Activated naive CD4-positive, alpha-beta T cell treated with anti-CD3 and anti-CD28 coated beads, Interleukin-2, amount 10 ng/mL, durations not matched to agents 7 days and 5 days (primary cell): Measurements from ENCODE around the gene CDYL2.
"Not testable (repeated sequence)": the region's sequence is repeated elsewhere in the genome, so short reads cannot be mapped to it uniquely, and the experiment has no call there.

ENCODE experiments used
- CTCF ChIA-PET: fragments of 350-600 bp; sonication (Branson Sonifier 250); formaldehyde crosslinking; loops from one replicate; lab custom pipeline; 2021; ENCODE audit warnings: antibody characterized with exemption; lab: Charles Lee
- DNase-seq: peaks from one replicate; pipeline ENCODE4 v3.0.0-alpha.2; 2020
- H3K27ac Mint-ChIP-seq: one replicate; pipeline ENCODE4 v1.8.0; 2021; ENCODE audit warnings: mild to moderate bottlenecking, moderate library complexity, mixed read lengths
- H3K27me3 Mint-ChIP-seq: one replicate; pipeline ENCODE4 v1.8.0; 2021; ENCODE audit warnings: mild to moderate bottlenecking, mixed read lengths
- H3K36me3 Mint-ChIP-seq: one replicate; pipeline ENCODE4 v1.8.0; 2021; ENCODE audit warnings: mixed read lengths
- H3K4me1 Mint-ChIP-seq: one replicate; pipeline ENCODE4 v1.8.0; 2021; ENCODE audit warnings: mixed read lengths
- H3K4me3 Mint-ChIP-seq: one replicate; pipeline ENCODE4 v1.8.0; 2021; ENCODE audit warnings: mild to moderate bottlenecking, moderate library complexity, mixed read lengths
- H3K9me3 Mint-ChIP-seq: one replicate; pipeline ENCODE4 v1.8.0; 2021; ENCODE audit warnings: mixed read lengths

Gene CDYL2

DNA sequence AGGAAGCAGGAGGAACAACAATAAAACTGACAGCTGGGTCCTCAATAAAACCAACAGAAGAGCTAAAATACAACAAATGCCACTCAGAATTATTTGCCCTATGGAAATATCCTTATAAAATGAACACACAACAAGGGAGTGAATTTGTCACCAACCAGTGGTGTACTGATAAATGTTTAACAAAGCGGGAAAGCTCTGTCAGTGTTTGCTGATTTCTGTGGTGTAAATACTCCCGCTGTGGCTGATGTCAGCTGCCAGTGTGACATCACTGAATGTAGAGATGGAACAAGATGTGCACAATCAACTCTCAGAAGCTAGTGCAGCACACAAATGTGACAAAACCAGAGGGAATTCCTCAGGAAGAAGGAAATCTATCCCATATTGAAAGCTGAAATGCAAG is 51.9 kb downstream of the CDYL2 start:
- DNase-seq, result no peak
- Mint-ChIP-seq H3K27ac (no peak overlapping the region), H3K36me3 (peaks cover 4% of the 10 kb centered on the region), H3K4me3 (no peak overlapping the region), H3K9me3 (no peaks in the 10 kb centered on the region), H3K27me3 (no peaks in the 10 kb centered on the region), H3K4me1 (peaks cover 12% of the 10 kb centered on the region)
- CTCF ChIA-PET, result no interaction called here

GRCh38 chr16:80751167-80751566 is 53.2 kb downstream of the CDYL2 start:
- H3K36me3 Mint-ChIP-seq, result peaks cover 4% of the 10 kb centered on the region
- H3K27ac Mint-ChIP-seq, result no peak overlapping the region
- H3K27me3 Mint-ChIP-seq, result no peaks in the 10 kb centered on the region
- no peak for DNase-seq
- no peaks in the 10 kb centered on the region for H3K9me3 Mint-ChIP-seq
- no peak overlapping the region for H3K4me3 Mint-ChIP-seq
- CTCF ChIA-PET, result interaction anchor here (0.9 kb wide), 1 partner anchor 224 kb away, joined by 4 read pairs; no protein-coding TSS in a partner anchor
- H3K4me1 Mint-ChIP-seq, result peaks cover 15% of the 10 kb centered on the region

- H3K4me1 Mint-ChIP-seq, result peaks cover 21% of the 10 kb centered on the region
- no peak overlapping the region for H3K27ac Mint-ChIP-seq
- no peaks in the 10 kb centered on the region for H3K27me3 Mint-ChIP-seq
- CTCF ChIA-PET, result interaction anchor here (1.5 kb wide), 1 partner anchor 10 kb away, joined by 4 read pairs; no protein-coding TSS in a partner anchor
- no peaks in the 10 kb centered on the region for H3K9me3 Mint-ChIP-seq
- no peak for DNase-seq
- H3K4me3 Mint-ChIP-seq, result no peak overlapping the region
- peaks cover 10% of the 10 kb centered on the region for H3K36me3 Mint-ChIP-seq
Observed at GRCh38 chr16:80746231-80746630, 58.2 kb downstream of the CDYL2 start.

- DNase-seq, result no peak
- H3K9me3 Mint-ChIP-seq, result peaks cover 7% of the 10 kb centered on the region
- CTCF ChIA-PET, result no interaction called here
- H3K36me3 Mint-ChIP-seq, result peaks cover 13% of the 10 kb centered on the region
- H3K4me3 Mint-ChIP-seq, result no peak overlapping the region
- no peak overlapping the region for H3K27ac Mint-ChIP-seq
- no peaks in the 10 kb centered on the region for H3K27me3 Mint-ChIP-seq
- H3K4me1 Mint-ChIP-seq, result peaks cover 21% of the 10 kb centered on the region
Observed at GRCh38 chr16:80744856-80745255, 59.5 kb downstream of the CDYL2 start.

DNA sequence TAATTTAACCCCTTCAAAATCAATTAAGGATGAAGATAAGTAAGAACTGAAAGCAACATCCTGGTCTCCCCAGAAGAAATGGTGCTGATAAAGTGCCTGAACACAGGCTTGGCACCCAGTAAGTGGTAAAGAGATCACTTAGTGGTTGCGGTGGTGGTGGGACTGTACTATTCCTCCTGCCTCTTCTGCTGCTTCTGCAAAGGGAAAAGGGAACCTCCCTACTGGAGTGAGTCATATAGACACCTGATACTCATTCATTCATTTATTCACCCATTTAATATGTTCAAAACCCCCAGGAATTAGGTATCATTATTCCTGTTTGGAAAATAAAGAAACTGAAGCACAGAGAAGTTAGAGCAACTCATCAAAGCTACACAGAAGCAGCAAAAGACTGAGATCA is 60.6 kb downstream of the CDYL2 start:
- no peaks in the 10 kb centered on the region for H3K27me3 Mint-ChIP-seq
- peaks cover 21% of the 10 kb centered on the region for H3K4me1 Mint-ChIP-seq
- peaks cover 14% of the 10 kb centered on the region for H3K9me3 Mint-ChIP-seq
- no peak for DNase-seq
- no peak overlapping the region for H3K27ac Mint-ChIP-seq
- peaks cover 20% of the 10 kb centered on the region for H3K36me3 Mint-ChIP-seq
- no peak overlapping the region for H3K4me3 Mint-ChIP-seq
- CTCF ChIA-PET, result interaction anchor here (0.6 kb wide), 1 partner anchor 77 kb away, joined by 3 read pairs; no protein-coding TSS in a partner anchor

GRCh38 chr16:80743273-80743672 is 61.1 kb downstream of the CDYL2 start:
- peaks cover 19% of the 10 kb centered on the region for H3K4me1 Mint-ChIP-seq
- H3K27ac Mint-ChIP-seq, result no peak overlapping the region
- DNase-seq, result no peak
- CTCF ChIA-PET, result interaction anchor here (0.6 kb wide), 1 partner anchor 78 kb away, joined by 3 read pairs; no protein-coding TSS in a partner anchor
- H3K4me3 Mint-ChIP-seq, result no peak overlapping the region
- peaks cover 20% of the 10 kb centered on the region for H3K36me3 Mint-ChIP-seq
- peaks cover 16% of the 10 kb centered on the region for H3K9me3 Mint-ChIP-seq
- H3K27me3 Mint-ChIP-seq, result no peaks in the 10 kb centered on the region

DNA sequence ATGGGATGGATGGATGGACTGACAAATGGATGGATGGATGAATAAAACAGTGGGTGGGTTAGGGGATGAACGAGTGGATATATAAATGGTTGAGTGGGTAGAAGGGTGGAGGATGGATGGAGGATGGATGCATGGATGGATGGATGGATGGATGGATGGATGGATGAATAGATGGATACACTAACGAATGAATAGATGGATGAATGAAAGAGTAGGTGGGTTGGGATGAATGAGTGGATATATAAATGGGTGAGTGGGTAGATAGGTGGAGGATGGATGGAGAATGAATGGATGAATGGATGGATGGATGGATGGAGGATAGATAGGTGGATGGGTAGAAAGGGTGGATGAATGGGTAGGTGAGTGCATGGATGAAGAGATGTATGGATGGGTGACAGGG is 62.1 kb downstream of the CDYL2 start:
- H3K4me3 Mint-ChIP-seq, result no peak overlapping the region
- H3K27ac Mint-ChIP-seq, result no peak overlapping the region
- CTCF ChIA-PET, result no interaction called here
- H3K4me1 Mint-ChIP-seq, result peaks cover 13% of the 10 kb centered on the region
- no peaks in the 10 kb centered on the region for H3K27me3 Mint-ChIP-seq
- H3K36me3 Mint-ChIP-seq, result peaks cover 27% of the 10 kb centered on the region
- no peak for DNase-seq
- H3K9me3 Mint-ChIP-seq, result peaks cover 16% of the 10 kb centered on the region

- Mint-ChIP-seq H3K27ac (no peak overlapping the region), H3K4me1 (peaks cover 12% of the 10 kb centered on the region), H3K9me3 (peaks cover 16% of the 10 kb centered on the region), H3K4me3 (no peak overlapping the region), H3K36me3 (peaks cover 28% of the 10 kb centered on the region), H3K27me3 (no peaks in the 10 kb centered on the region)
- DNase-seq, result no peak
- CTCF ChIA-PET, result interaction anchor here (0.9 kb wide), 1 partner anchor 61 kb away, joined by 3 read pairs; no protein-coding TSS in a partner anchor
Observed at GRCh38 chr16:80741724-80742123, 62.7 kb downstream of the CDYL2 start.

DNA sequence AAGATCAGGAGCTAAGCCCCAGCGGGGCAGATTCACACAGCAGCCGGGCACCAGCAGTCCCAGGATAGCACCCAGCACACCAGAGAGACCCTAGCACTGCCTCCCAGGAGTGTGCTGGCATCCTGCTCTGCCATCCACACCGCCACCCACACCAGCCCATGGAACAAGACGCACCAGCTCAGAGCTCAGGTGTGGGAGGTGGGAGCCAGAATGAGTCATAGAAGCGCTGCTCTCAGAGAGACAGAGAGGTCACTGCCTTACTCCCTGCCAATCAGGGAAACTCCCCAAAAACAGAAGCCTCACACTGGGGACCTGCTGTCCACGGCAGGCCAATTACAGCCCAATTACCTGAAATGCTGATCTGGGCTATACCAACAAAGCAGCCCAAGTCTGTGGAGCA is 64.9 kb downstream of the CDYL2 start:
- CTCF ChIA-PET, result no interaction called here
- Mint-ChIP-seq H3K27ac (no peak overlapping the region), H3K9me3 (peaks cover 16% of the 10 kb centered on the region), H3K4me3 (no peak overlapping the region), H3K4me1 (peaks cover 7% of the 10 kb centered on the region), H3K36me3 (peaks cover 28% of the 10 kb centered on the region), H3K27me3 (no peaks in the 10 kb centered on the region)
- DNase-seq, result no peak

GRCh38 chr16:80738521-80738920 is 65.9 kb downstream of the CDYL2 start:
- Mint-ChIP-seq H3K4me3 (no peak overlapping the region), H3K9me3 (peaks cover 16% of the 10 kb centered on the region), H3K27ac (no peak overlapping the region), H3K36me3 (peaks cover 28% of the 10 kb centered on the region), H3K27me3 (no peaks in the 10 kb centered on the region), H3K4me1 (peaks cover 5% of the 10 kb centered on the region)
- CTCF ChIA-PET, result interaction anchor here (0.7 kb wide), 1 partner anchor 211 kb away, joined by 4 read pairs; no protein-coding TSS in a partner anchor
- DNase-seq, result no peak

- no peaks in the 10 kb centered on the region for H3K27me3 Mint-ChIP-seq
- DNase-seq, result no peak
- H3K36me3 Mint-ChIP-seq, result peaks cover 33% of the 10 kb centered on the region
- no peak overlapping the region for H3K4me3 Mint-ChIP-seq
- peaks cover 28% of the 10 kb centered on the region for H3K9me3 Mint-ChIP-seq
- H3K27ac Mint-ChIP-seq, result no peak overlapping the region
- H3K4me1 Mint-ChIP-seq, result peaks cover 8% of the 10 kb centered on the region
- CTCF ChIA-PET, result interaction anchor here (1.2 to 1.7 kb wide), 2 partner anchors 10 to 209 kb away, joined by 4 to 5 read pairs; no protein-coding TSS in a partner anchor
Observed at GRCh38 chr16:80735846-80736245, 68.6 kb downstream of the CDYL2 start.

- Mint-ChIP-seq H3K9me3 (peaks cover 18% of the 10 kb centered on the region), H3K27me3 (no peaks in the 10 kb centered on the region), H3K27ac (no peak overlapping the region), H3K4me1 (peaks cover 11% of the 10 kb centered on the region), H3K36me3 (peaks cover 23% of the 10 kb centered on the region), H3K4me3 (no peak overlapping the region)
- CTCF ChIA-PET, result interaction anchor here (0.7 kb wide), 1 partner anchor 153 kb away, joined by 3 read pairs; no protein-coding TSS in a partner anchor
- DNase-seq, result no peak
Observed at GRCh38 chr16:80733407-80733806, 71.0 kb downstream of the CDYL2 start.

- peaks cover 16% of the 10 kb centered on the region for H3K9me3 Mint-ChIP-seq
- DNase-seq, result no peak
Observed at GRCh38 chr16:80731915-80732314, 72.5 kb downstream of the CDYL2 start.

DNA sequence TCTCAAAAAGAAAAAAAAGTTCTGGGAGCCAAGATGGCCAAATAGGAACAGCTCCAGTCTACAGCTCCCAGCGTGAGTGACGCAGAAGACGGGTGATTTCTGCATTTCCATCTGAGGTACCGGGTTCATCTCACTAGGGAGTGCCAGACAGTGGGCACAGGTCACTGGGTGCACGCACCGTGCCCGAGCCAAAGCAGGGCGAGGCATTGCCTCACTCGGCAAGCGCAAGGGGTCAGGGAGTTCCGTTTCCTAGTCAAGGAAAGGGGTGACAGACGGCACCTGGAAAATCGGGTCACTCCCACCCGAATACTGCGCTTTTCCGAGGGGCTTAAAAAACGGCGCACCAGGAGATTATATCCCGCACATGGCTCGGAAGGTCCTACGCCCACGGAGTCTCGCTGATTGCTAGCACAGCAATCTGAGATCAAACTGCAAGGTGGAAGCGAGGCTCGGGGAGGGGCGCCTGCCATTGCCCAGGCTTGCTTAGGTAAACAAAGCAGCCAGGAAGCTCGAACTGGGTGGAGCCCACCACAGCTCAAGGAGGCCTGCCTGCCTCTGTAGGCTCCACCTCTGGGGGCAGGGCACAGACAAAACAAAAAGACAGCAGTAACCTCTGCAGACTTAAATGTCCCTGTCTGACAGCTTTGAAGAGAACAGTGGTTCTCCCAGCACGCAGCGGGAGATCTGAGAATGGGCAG is 77.2 kb downstream of the CDYL2 start:
- H3K9me3 Mint-ChIP-seq, result peaks cover 23% of the 10 kb centered on the region
- H3K4me3 Mint-ChIP-seq, result peak overlapping the region; percentile 15
- H3K36me3 Mint-ChIP-seq, result peaks cover 23% of the 10 kb centered on the region
- CTCF ChIA-PET, H3K27me3 Mint-ChIP-seq: not testable (repeated sequence)
- DNase-seq, result peak; percentile 59
- peak overlapping the region; percentile 49 for H3K27ac Mint-ChIP-seq
- H3K4me1 Mint-ChIP-seq, result peaks cover 23% of the 10 kb centered on the region

More at GRCh38 chr16:80731915-80732314, 72.5 kb downstream of the CDYL2 start:
- Mint-ChIP-seq H3K27me3 (no peaks in the 10 kb centered on the region), H3K4me1 (peaks cover 21% of the 10 kb centered on the region), H3K36me3 (peaks cover 16% of the 10 kb centered on the region), H3K4me3 (no peak overlapping the region), H3K27ac (no peak overlapping the region)
- CTCF ChIA-PET, result no interaction called here
